GM10266 (cell line): Measurements from ENCODE around the gene CALD1.

ENCODE experiments used
- DNase-seq: peaks from one replicate; pipeline ENCODE4 v3.0.0; 2012; ENCODE audit errors: extremely low spot score
- CTCF ChIP-seq: IDR thresholded peaks from 2 replicates; pipeline ENCODE4 v1.5.1; 2012; ENCODE audit warnings: mild to moderate bottlenecking, low read depth; ENCODE audit not compliant: control insufficient read depth, insufficient read depth; ENCODE audit errors: missing control alignments

CALD1 gene

GRCh38 chr7:134948246-134948645 is 168.8 kb downstream of the CALD1 start:
- TF ChIP-seq CTCF = no peak
- DNase-seq = no peak

- no peak for DNase-seq
- TF ChIP-seq CTCF = no peak
Measured at GRCh38 chr7:134948736-134949135, 169.3 kb downstream of the CALD1 start.

GRCh38 chr7:134949171-134949570 is 169.7 kb downstream of the CALD1 start:
- no peak for TF ChIP-seq CTCF

GRCh38 chr7:134954197-134955082 is 175.0 kb downstream of the CALD1 start:
- peak; percentile 33 for DNase-seq
- TF ChIP-seq CTCF = peak; percentile 64

More at GRCh38 chr7:134949171-134949570, 169.7 kb downstream of the CALD1 start:
- DNase-seq = no peak

GRCh38 chr7:134957005-134957404 is 177.6 kb downstream of the CALD1 start:
- no peak for DNase-seq
- TF ChIP-seq CTCF = no peak

- DNase-seq = no peak
- TF ChIP-seq CTCF = no peak
Measured at GRCh38 chr7:134959810-134960209, 180.4 kb downstream of the CALD1 start.

- DNase-seq = no peak
- TF ChIP-seq CTCF = no peak
Measured at GRCh38 chr7:134962270-134962780, 182.9 kb downstream of the CALD1 start.
